KOPT-K1 (cell line): ENCODE results near the gene EXOSC7.

Experiments
- H3K27ac ChIP-seq: fragments of 200-600 bp; sonication (generic); 2 replicates; pipeline ENCODE4 v1.5.1; 2016; ENCODE audit warnings: antibody characterized with exemption, mild to moderate bottlenecking, low read depth, low read length; ENCODE audit not compliant: poor library complexity, severe bottlenecking
- H3K36me3 ChIP-seq: fragments of 200-600 bp; sonication (generic); 2 replicates; pipeline ENCODE4 v1.5.1; 2017; ENCODE audit warnings: antibody characterized with exemption, mild to moderate bottlenecking, low read length, moderate library complexity; ENCODE audit not compliant: insufficient read depth
- H3K9me3 ChIP-seq: fragments of 200-600 bp; sonication (generic); 2 replicates; pipeline ENCODE4 v1.5.1; 2017; ENCODE audit warnings: antibody characterized with exemption, low read length, mild to moderate bottlenecking; ENCODE audit not compliant: insufficient read depth, poor library complexity, severe bottlenecking

Gene EXOSC7

GRCh38 chr3:45059132-45059531, 83.1 kb downstream of the EXOSC7 start:
- Histone ChIP-seq H3K27ac (no peak overlapping the region), H3K9me3 (no peaks in the 10 kb centered on the region), H3K36me3 (no peaks in the 10 kb centered on the region)

- Histone ChIP-seq H3K27ac (no peak overlapping the region), H3K9me3 (no peaks in the 10 kb centered on the region), H3K36me3 (no peaks in the 10 kb centered on the region)
These were observed 84.3 kb downstream of the EXOSC7 start for GRCh38 chr3:45060165-45060892.
